CD4-positive, CD25-positive, alpha-beta regulatory T cell (primary cell): Measurements from ENCODE around the gene TMEM107. TPM values are rescaled to one million over a fixed set of nuclear protein-coding genes. Genes with fewer than 3 reads are reported as not detected.

Source experiments
- ATAC-seq, 2 donors: fragments of 150-1000 bp; cut with Tn5 transposase; one replicate each; pipeline ENCODE4 v1.10.0; 2021; ENCODE audit warnings: low read depth in 2 of 2, moderate number of reproducible peaks in 2 of 2, moderate library complexity in 1 of 2
- DNase-seq, 3 donors: peaks; one replicate each; pipeline versions ENCODE4 v3.0.0 to v3.0.0-alpha.2; 2012 to 2022; ENCODE audit warnings: mixed read lengths in 1 of 3
- H3K27ac ChIP-seq: one replicate; pipeline ENCODE4 v1.7.0; 2013; ENCODE audit warnings: mild to moderate bottlenecking, low read length; ENCODE audit not compliant: insufficient read depth, poor library complexity, severe bottlenecking
- H3K27me3 ChIP-seq: one replicate; pipeline ENCODE4 v1.7.0; 2013; ENCODE audit warnings: low read length; ENCODE audit not compliant: control insufficient read depth, insufficient read depth
- H3K36me3 ChIP-seq: one replicate; pipeline ENCODE4 v1.7.0; 2013; ENCODE audit warnings: mild to moderate bottlenecking, low read length, moderate library complexity; ENCODE audit not compliant: control insufficient read depth, insufficient read depth
- H3K4me1 ChIP-seq: 2 replicates; pipeline ENCODE4 v1.7.0; 2013; ENCODE audit warnings: mild to moderate bottlenecking, low read length; ENCODE audit not compliant: insufficient read depth, control insufficient read depth, poor library complexity, severe bottlenecking
- H3K4me3 ChIP-seq: one replicate; pipeline ENCODE4 v1.7.0; 2013; ENCODE audit warnings: low read depth, mild to moderate bottlenecking, low read length, moderate library complexity
- H3K9me3 ChIP-seq, 2 experiments: 1 replicate in 1 of 2; 2 replicates in 1 of 2; pipeline ENCODE4 v1.7.0; 2013; ENCODE audit warnings: low read length in 2 of 2, mild to moderate bottlenecking in 1 of 2, moderate library complexity in 1 of 2; ENCODE audit not compliant: control insufficient read depth in 2 of 2
- H3K27ac Mint-ChIP-seq, 3 donors: one replicate each; pipeline ENCODE4 v1.8.0; 2020 to 2022; ENCODE audit warnings: mild to moderate bottlenecking in 3 of 3, mixed read lengths in 3 of 3, moderate library complexity in 2 of 3
- H3K27me3 Mint-ChIP-seq: one replicate; pipeline ENCODE4 v1.8.0; 2022; ENCODE audit warnings: mild to moderate bottlenecking, mixed read lengths
- H3K36me3 Mint-ChIP-seq: one replicate; pipeline ENCODE4 v1.8.0; 2020; ENCODE audit warnings: mixed read lengths
- H3K4me1 Mint-ChIP-seq, 4 donors: one replicate each; pipeline ENCODE4 v1.8.0; 2020 to 2022; ENCODE audit warnings: mixed read lengths in 4 of 4, mild to moderate bottlenecking in 1 of 4
- H3K4me3 Mint-ChIP-seq, 4 donors: one replicate each; pipeline ENCODE4 v1.8.0; 2020 to 2022; ENCODE audit warnings: mild to moderate bottlenecking in 4 of 4, mixed read lengths in 4 of 4, moderate library complexity in 3 of 4
- H3K9me3 Mint-ChIP-seq, 7 donors: one replicate each; pipeline ENCODE4 v1.8.0; 2020 to 2022; ENCODE audit warnings: mixed read lengths in 7 of 7, mild to moderate bottlenecking in 3 of 7, moderate library complexity in 2 of 7
- polyA plus RNA-seq, 4 donors: library from polyadenylated mRNA; unstranded; fragments of 300-500 nt; fragmentation: Illumina TruSeq; gene quantifications; one replicate each; pipeline ENCODE4 v1.2.3, GENCODE V29; 2021
- total RNA-seq: library from RNA; stranded (reverse); gene quantifications from one replicate; pipeline ENCODE4 v1.2.3, GENCODE V29; 2022

Gene TMEM107
- total and polyA plus RNA-seq, 5 donors from 2014 or later, result 20.6 to 38.9 (median 29.6) TPM

DNA sequence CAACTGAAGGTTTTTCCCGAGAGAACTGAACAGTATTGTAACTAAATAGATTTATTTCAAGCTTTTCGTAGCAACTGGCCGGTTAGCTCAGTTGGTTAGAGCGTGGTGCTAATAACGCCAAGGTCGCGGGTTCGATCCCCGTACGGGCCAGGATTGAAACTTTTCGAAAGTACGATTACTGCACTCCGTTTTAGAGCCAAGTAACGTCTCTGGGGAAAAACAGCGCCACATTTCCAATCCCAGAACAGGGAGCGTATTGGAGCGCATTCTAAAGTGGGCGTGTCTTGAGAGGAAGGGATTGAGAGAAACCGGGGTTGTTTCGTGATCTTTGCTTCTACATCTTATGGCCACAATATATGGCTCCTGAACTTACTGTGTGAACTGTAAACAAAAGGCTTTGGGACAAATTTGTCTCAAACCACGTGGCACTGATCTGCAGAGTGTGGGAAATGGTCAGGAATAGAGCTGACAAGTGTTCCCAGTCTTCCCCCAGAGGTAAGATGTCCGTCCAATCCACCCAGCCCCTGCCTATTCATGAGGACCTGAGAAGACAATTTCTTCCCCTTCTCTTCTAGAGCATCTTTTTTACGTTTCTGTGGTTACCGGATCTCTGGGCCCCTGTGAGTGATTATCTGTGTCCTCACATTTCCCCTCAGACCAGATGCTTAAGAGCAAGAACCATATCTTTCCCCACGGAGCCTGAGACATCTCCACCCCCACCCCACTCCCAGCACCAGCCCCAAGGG, 11.5 kb upstream of the TMEM107 start:
- H3K4me1 ChIP-seq, result peaks cover 44% of the 10 kb centered on the region
- Mint-ChIP-seq H3K27me3 (peaks cover 10% of the 10 kb centered on the region), H3K9me3 (no peaks in the 10 kb centered on the region), H3K27ac (no peak overlapping the region), H3K4me1 (peaks cover 4 to 18% (median 12%) of the 10 kb centered on the region in 4 donors), H3K36me3 (no peaks in the 10 kb centered on the region), H3K4me3 (no peak overlapping the region)
- ATAC-seq (peak; percentile 3 to 16), DNase-seq (peak; percentile 81 to 92 (median 91))
- no peaks in the 10 kb centered on the region for H3K36me3 ChIP-seq
- H3K4me3 ChIP-seq, result peak overlapping the region; percentile 91
- no peaks in the 10 kb centered on the region for H3K9me3 ChIP-seq
- peak overlapping the region; percentile 89 for H3K27ac ChIP-seq
- H3K27me3 ChIP-seq, result no peaks in the 10 kb centered on the region

DNA sequence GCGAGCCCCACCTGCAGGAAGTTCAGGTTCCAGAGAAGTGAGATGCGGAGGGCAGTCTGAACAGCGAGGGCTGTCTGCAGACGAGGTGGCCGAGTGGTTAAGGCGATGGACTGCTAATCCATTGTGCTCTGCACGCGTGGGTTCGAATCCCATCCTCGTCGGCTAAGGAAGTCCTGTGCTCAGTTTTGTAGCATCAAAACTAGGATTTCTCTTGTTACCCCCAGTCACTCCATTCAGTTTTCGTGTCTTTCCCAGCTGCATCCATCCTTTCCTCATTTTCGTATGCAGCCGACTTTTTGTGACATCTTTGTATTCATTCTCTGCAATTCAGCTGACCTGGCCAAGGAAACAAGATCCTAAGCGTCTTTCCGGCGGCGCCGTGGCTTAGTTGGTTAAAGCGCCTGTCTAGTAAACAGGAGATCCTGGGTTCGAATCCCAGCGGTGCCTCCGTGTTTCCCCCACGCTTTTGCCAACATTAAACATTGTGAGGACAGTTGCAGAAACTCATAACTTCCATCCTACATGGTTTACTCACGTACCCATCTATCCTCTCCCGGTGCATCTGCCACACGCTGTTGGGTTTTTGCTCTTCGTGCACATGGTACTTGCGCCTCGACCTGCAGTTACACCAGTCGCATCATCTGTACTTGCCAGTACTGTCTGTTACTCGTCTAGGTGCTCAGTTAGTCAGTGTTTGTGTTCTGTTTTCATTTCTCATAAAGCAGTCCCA, 10.8 kb upstream of the TMEM107 start:
- Histone ChIP-seq H3K4me3 (peak overlapping the region; percentile 91), H3K9me3 (no peaks in the 10 kb centered on the region), H3K27me3 (no peaks in the 10 kb centered on the region), H3K36me3 (no peaks in the 10 kb centered on the region), H3K27ac (peak overlapping the region; percentile 89), H3K4me1 (peaks cover 36% of the 10 kb centered on the region)
- Mint-ChIP-seq H3K27ac (no peak overlapping the region), H3K4me3 (no peak overlapping the region), H3K27me3 (peaks cover 13% of the 10 kb centered on the region), H3K9me3 (no peaks in the 10 kb centered on the region), H3K4me1 (peaks cover 4 to 21% (median 14%) of the 10 kb centered on the region in 4 donors), H3K36me3 (no peaks in the 10 kb centered on the region)
- DNase-seq (peak; percentile 72 to 93 (median 91)), ATAC-seq (peak; percentile 34 to 39)

DNA sequence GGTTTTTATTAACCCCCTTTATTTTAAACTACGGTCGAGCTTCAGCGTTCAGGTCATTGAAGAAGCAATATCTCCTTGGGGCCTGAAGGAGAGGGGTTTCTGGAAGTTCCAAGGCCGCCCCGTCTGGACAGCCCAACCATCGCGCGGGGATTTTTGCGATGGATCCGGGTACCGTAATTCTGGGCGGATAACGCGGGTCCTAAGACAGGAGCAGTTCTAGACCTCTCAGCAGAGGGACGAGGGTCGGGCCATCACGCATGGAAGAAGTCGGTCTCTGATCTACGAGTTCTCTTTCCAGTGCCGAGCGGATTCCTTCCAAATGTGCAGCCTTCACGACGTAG, 10.2 kb upstream of the TMEM107 start:
- Histone ChIP-seq H3K27ac (peak overlapping the region; percentile 89), H3K9me3 (no peaks in the 10 kb centered on the region), H3K4me1 (peaks cover 31% of the 10 kb centered on the region), H3K27me3 (no peaks in the 10 kb centered on the region), H3K36me3 (no peaks in the 10 kb centered on the region), H3K4me3 (peak overlapping the region; percentile 91)
- Mint-ChIP-seq H3K27ac (no peak overlapping the region), H3K4me1 (peaks cover 4 to 23% (median 16%) of the 10 kb centered on the region in 4 donors), H3K27me3 (peaks cover 16% of the 10 kb centered on the region), H3K4me3 (no peak overlapping the region), H3K36me3 (no peaks in the 10 kb centered on the region), H3K9me3 (no peaks in the 10 kb centered on the region)
- DNase-seq (no peak), ATAC-seq (no peak)

DNA sequence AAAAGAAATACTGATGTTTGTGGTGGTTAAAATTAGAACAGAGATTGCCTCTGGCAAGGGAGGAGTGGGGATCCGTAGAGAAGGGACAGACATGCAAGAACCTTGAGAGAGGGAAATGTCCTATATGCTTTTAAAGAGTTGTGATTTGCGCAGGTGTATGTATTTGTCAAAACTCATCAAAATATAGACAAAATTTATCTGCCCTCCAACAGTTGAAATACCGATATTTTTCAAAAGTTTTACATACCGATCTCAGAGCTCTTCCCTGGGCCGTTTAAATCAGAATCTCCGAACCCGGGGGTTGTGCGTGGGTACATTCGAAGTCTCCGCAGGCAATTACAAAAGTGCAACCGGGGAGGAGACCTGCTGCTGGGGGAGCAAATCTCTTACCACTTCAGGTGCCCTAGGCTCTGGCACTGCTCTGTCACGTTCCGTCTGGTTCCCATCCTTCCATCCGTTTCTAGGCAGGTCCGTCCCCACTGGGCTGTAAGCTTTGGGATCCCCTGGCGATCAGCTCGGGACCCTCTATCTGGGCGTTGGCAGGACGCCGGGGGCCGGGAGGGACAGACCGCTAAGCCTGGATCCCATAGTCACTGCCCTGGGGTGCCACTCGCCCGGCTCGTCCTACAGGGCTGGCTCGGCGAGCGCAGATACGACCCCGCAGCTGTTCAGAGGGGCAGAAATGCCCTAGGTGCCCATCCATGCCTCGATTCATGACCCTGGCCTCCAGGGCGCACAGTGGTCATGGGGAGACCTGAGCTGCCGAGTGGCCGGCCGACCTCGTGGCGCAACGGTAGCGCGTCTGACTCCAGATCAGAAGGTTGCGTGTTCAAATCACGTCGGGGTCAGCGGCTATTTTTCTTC, 9.6 kb upstream of the TMEM107 start:
- Mint-ChIP-seq H3K9me3 (no peaks in the 10 kb centered on the region), H3K4me3 (no peak overlapping the region), H3K36me3 (no peaks in the 10 kb centered on the region), H3K27ac (no peak overlapping the region), H3K27me3 (peaks cover 16% of the 10 kb centered on the region), H3K4me1 (peaks cover 3 to 23% (median 14%) of the 10 kb centered on the region in 4 donors)
- no peaks in the 10 kb centered on the region for H3K27me3 ChIP-seq
- peak overlapping the region; percentile 89 for H3K27ac ChIP-seq
- H3K4me3 ChIP-seq, result peak overlapping the region; percentile 91
- peaks cover 29% of the 10 kb centered on the region for H3K4me1 ChIP-seq
- H3K9me3 ChIP-seq, result no peaks in the 10 kb centered on the region
- peak; percentile 3 to 7 for ATAC-seq
- H3K36me3 ChIP-seq, result no peaks in the 10 kb centered on the region
- DNase-seq, result peak; percentile 75 to 88 (median 80)

DNA sequence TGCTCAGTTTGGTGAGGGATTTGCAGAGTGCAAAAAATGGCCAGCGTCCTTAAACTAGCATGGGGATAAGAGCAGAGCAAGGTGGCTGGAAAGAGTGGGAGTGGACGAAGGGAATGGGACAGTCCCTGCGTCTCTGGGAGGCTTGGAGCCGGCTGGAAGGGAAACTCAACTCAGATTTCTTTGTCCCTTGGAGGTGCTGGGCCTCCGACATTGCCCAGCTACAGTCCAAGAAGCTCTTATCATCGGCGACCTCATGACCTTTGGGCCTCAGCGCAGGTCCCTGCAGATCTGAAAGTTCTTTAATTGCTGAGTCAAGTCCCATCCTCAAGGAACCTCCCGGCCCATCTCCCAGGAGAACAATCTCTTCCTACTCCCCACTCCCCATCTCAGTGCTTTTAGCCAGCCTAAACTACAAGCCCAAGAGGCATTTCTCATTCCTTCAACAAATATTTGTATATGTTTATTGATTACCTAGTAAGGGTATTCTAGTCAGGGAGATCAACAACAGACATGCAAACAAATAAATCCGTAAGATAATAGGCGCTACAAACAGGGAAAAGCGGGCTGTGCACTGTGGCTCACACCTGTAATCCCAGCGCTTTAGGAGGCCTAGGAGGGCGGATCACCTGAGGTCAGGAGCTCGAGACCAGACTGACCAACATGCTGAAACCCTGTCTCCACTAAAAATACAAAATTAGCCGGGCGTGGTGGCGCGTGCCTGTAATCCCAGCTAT, 985 bp upstream of the TMEM107 start:
- Histone ChIP-seq H3K27me3 (no peaks in the 10 kb centered on the region), H3K4me1 (peaks cover 33% of the 10 kb centered on the region), H3K36me3 (no peaks in the 10 kb centered on the region), H3K27ac (peak overlapping the region; percentile 81), H3K4me3 (peak overlapping the region; percentile 64), H3K9me3 (no peaks in the 10 kb centered on the region)
- DNase-seq, result no peak
- peaks cover 14 to 56% (median 31%) of the 10 kb centered on the region in 4 donors for H3K4me1 Mint-ChIP-seq
- peak overlapping the region; percentile 89 to 95 (median 93) for H3K4me3 Mint-ChIP-seq
- peak overlapping the region; percentile 26 to 99 (median 96) for H3K27ac Mint-ChIP-seq
- peaks cover 0 to 3% (median 0%) of the 10 kb centered on the region in 7 donors for H3K9me3 Mint-ChIP-seq
- no peaks in the 10 kb centered on the region for H3K36me3 Mint-ChIP-seq
- no peak for ATAC-seq
- H3K27me3 Mint-ChIP-seq, result peaks cover 5% of the 10 kb centered on the region

DNA sequence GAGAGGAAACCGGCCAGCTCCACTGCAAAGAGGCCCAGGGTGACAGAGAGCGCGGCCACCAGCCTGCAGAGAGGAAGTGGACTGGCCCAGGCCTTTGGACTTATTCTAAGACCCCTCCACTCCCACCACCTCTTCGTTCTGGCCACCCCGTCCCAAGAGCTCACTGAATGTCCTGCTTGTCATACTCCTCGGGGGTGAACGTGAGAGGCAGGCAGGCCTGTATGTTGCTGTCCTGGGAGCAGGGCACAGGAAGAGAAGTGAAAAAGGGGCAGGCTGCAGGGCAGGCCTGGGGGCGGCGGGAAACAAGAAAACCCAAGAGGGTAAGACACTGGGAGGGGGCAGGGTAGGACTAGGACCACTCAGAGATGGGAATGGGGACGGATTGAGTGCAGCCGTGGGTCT, 384 bp downstream of the TMEM107 start:
- H3K36me3 ChIP-seq, result no peaks in the 10 kb centered on the region
- DNase-seq (no peak), ATAC-seq (no peak)
- H3K4me3 ChIP-seq, result peak overlapping the region; percentile 64
- Mint-ChIP-seq H3K27me3 (no peaks in the 10 kb centered on the region), H3K27ac (peak overlapping the region; percentile 88 to 99 (median 96)), H3K4me3 (peak overlapping the region; percentile 89 to 95 (median 93)), H3K9me3 (peaks cover 0 to 3% (median 0%) of the 10 kb centered on the region in 7 donors), H3K4me1 (peaks cover 14 to 56% (median 28%) of the 10 kb centered on the region in 4 donors), H3K36me3 (no peaks in the 10 kb centered on the region)
- H3K27me3 ChIP-seq, result no peaks in the 10 kb centered on the region
- peaks cover 33% of the 10 kb centered on the region for H3K4me1 ChIP-seq
- H3K27ac ChIP-seq, result peak overlapping the region; percentile 81
- H3K9me3 ChIP-seq, result no peaks in the 10 kb centered on the region

DNA sequence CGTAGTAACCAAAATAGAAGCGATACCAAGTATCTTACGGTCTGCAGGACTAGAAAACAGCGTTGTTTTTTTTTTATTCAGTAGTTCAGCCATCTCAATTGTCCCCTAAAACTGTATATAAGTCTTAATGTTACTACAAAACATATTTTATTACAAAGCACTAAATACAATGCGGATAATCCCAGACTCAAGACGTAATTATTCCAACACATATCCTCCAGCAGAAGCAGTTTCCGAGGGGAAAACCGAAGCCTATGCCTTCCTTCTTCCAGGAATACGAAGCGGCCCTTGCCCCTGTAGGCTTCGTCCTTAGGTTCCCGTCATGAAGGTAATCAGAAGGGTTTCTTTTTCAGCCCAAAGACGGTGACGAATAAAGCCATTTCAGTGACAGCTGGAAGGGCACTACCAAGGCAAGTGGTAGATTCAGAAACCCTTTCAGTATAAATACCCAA, 2.3 kb downstream of the TMEM107 start:
- H3K36me3 Mint-ChIP-seq, result no peaks in the 10 kb centered on the region
- H3K9me3 Mint-ChIP-seq, result peaks cover 0 to 3% (median 0%) of the 10 kb centered on the region in 7 donors
- Histone ChIP-seq H3K27me3 (no peaks in the 10 kb centered on the region), H3K36me3 (no peaks in the 10 kb centered on the region), H3K4me3 (peak overlapping the region; percentile 97), H3K27ac (peak overlapping the region; percentile 97), H3K9me3 (no peaks in the 10 kb centered on the region), H3K4me1 (peaks cover 33% of the 10 kb centered on the region)
- H3K27me3 Mint-ChIP-seq, result no peaks in the 10 kb centered on the region
- peaks cover 14 to 56% (median 28%) of the 10 kb centered on the region in 4 donors for H3K4me1 Mint-ChIP-seq
- no peak for ATAC-seq
- H3K4me3 Mint-ChIP-seq, result peak overlapping the region; percentile 84 to 94 (median 86)
- H3K27ac Mint-ChIP-seq, result peak overlapping the region; percentile 99 to 100 (median 100)
- no peak for DNase-seq
